A673 (cell line): ENCODE results near the gene SEL1L3. TPM values are rescaled to one million over a fixed set of nuclear protein-coding genes. Genes with fewer than 3 reads are reported as not detected.

Experiments
- BruUV-seq: library from RNA; stranded (reverse); fragments of 400-500 nt; replicated peaks from 2 replicates; lab custom pipeline; 2021; lab: Mats Ljungman, UMichigan
- CTCF ChIA-PET: fragments of 300-600 bp; sonication (Branson Sonifier 250); formaldehyde crosslinking; loops from one replicate; lab custom pipeline; 2022; ENCODE audit warnings: antibody characterized with exemption; lab: Charles Lee
- POLR2A ChIA-PET: fragments of 300-600 bp; sonication (Branson Sonifier 250); formaldehyde crosslinking; loops from one replicate; lab custom pipeline; 2022; ENCODE audit warnings: antibody characterized with exemption; ENCODE audit not compliant: low non-redundant PET; lab: Charles Lee
- DNase-seq: peaks from one replicate; pipeline ENCODE4 v3.0.0-alpha.2; 2015; ENCODE audit warnings: low spot score
- H3K27ac ChIP-seq: fragments of 200-600 bp; sonication (generic); 2 replicates; pipeline ENCODE4 v1.5.1; 2016; ENCODE audit warnings: mixed run types, low read depth, mild to moderate bottlenecking, mixed read lengths, antibody characterized with exemption, low read length; ENCODE audit not compliant: poor library complexity, severe bottlenecking
- H3K27me3 ChIP-seq: fragments of 200-600 bp; sonication (generic); replicated peaks from 2 replicates; pipeline ENCODE4 v1.6.1; 2017; ENCODE audit warnings: mixed run types, low read depth, mild to moderate bottlenecking, mixed read lengths, antibody characterized with exemption, low read length; ENCODE audit not compliant: insufficient read depth, poor library complexity
- H3K36me3 ChIP-seq: fragments of 200-600 bp; sonication (generic); 2 replicates; pipeline ENCODE4 v1.6.1; 2016; ENCODE audit warnings: mixed run types, mild to moderate bottlenecking, mixed read lengths, antibody characterized with exemption, low read length; ENCODE audit not compliant: insufficient read depth, poor library complexity, severe bottlenecking
- H3K4me1 ChIP-seq: fragments of 200-600 bp; sonication (generic); 2 replicates; pipeline ENCODE4 v1.6.1; 2017; ENCODE audit warnings: mixed run types, mild to moderate bottlenecking, mixed read lengths, antibody characterized with exemption, low read length; ENCODE audit not compliant: insufficient read depth, poor library complexity, severe bottlenecking
- H3K4me3 ChIP-seq: fragments of 200-600 bp; sonication (generic); 2 replicates; pipeline ENCODE4 v1.5.1; 2016; ENCODE audit warnings: low read depth, mixed run types, mild to moderate bottlenecking, mixed read lengths, low read length; ENCODE audit not compliant: poor library complexity, severe bottlenecking
- H3K9me3 ChIP-seq: fragments of 200-600 bp; sonication (generic); 2 replicates; pipeline ENCODE4 v1.6.1; 2016; ENCODE audit warnings: mixed run types, low read depth, mild to moderate bottlenecking, mixed read lengths, antibody characterized with exemption, low read length; ENCODE audit not compliant: poor library complexity, severe bottlenecking
- CTCF ChIP-seq: fragments of 300-800, 200-600 bp; sonication (generic); conservative IDR thresholded peaks from 2 replicates; pipeline ENCODE4 v1.5.1; 2017; ENCODE audit warnings: low read depth, mild to moderate bottlenecking, antibody characterized with exemption, low read length, moderate library complexity, mixed read lengths
- EZH2 ChIP-seq: fragments of 200-600 bp; sonication (generic); IDR thresholded peaks from 2 replicates; pipeline ENCODE4 v1.6.1; 2017; ENCODE audit warnings: borderline replicate concordance, low read depth, mild to moderate bottlenecking, mixed read lengths, antibody characterized with exemption, low read length; ENCODE audit not compliant: poor library complexity, severe bottlenecking
- intact Hi-C: fragments of 100-400 bp; cut with micrococcal nuclease; formaldehyde crosslinking; loops from one replicate; pipeline ENCODE4 v1.10.0; 2022; ENCODE audit not compliant: unreplicated experiment
- total RNA-seq: library from RNA; stranded (reverse); gene quantifications from 2 replicates; pipeline ENCODE4 v1.2.3, GENCODE V29; 2021

SEL1L3 gene
- total RNA-seq, 1 experiment from 2014 or later: 40.0 TPM

- Histone ChIP-seq H3K4me3 (no peak overlapping the region), H3K36me3 (no peaks in the 10 kb centered on the region), H3K27ac (no peak overlapping the region), H3K4me1 (no peaks in the 10 kb centered on the region), H3K9me3 (no peaks in the 10 kb centered on the region), H3K27me3 (no peaks in the 10 kb centered on the region)
- DNase-seq: no peak
- intact Hi-C loops: no loop called here
- BruUV-seq: no TSS peak
- ChIA-PET CTCF (no interaction called here), POLR2A (no interaction called here)
- TF ChIP-seq EZH2 (no peak), CTCF (no peak)
Observed at GRCh38 chr4:25703731-25704388, 158.9 kb downstream of the SEL1L3 start.

- CTCF ChIA-PET: no interaction called here
Observed at GRCh38 chr4:25702848-25703247, 159.9 kb downstream of the SEL1L3 start.

GRCh38 chr4:25700661-25701060 is 162.1 kb downstream of the SEL1L3 start:
- DNase-seq: no peak
- no peak overlapping the region for H3K4me3 ChIP-seq
- H3K27ac ChIP-seq: no peak overlapping the region
- H3K4me1 ChIP-seq: no peaks in the 10 kb centered on the region
- no peaks in the 10 kb centered on the region for H3K36me3 ChIP-seq
- ChIA-PET CTCF (no interaction called here), POLR2A (no interaction called here)
- intact Hi-C loops: no loop called here
- no peak for TF ChIP-seq EZH2
- TF ChIP-seq CTCF: no peak
- no TSS peak for BruUV-seq
- no peaks in the 10 kb centered on the region for H3K9me3 ChIP-seq
- H3K27me3 ChIP-seq: no peaks in the 10 kb centered on the region

More at GRCh38 chr4:25702848-25703247, 159.9 kb downstream of the SEL1L3 start:
- Histone ChIP-seq H3K9me3 (no peaks in the 10 kb centered on the region), H3K4me1 (no peaks in the 10 kb centered on the region), H3K27me3 (no peaks in the 10 kb centered on the region), H3K4me3 (no peak overlapping the region), H3K27ac (no peak overlapping the region), H3K36me3 (no peaks in the 10 kb centered on the region)
- intact Hi-C loops: no loop called here
- peak; percentile 12 for DNase-seq
- no peak for TF ChIP-seq CTCF
- TF ChIP-seq EZH2: no peak
- no TSS peak for BruUV-seq
- POLR2A ChIA-PET: no interaction called here
